Lower leg skin (tissue), 4 donors: ENCODE measurements around the gene ASPDH. TPM values are rescaled to one million over a fixed set of nuclear protein-coding genes. Genes with fewer than 3 reads are reported as not detected.

Experiments
- DNase-seq, 2 donors: peaks; one replicate each; pipeline ENCODE4 v3.0.0-alpha.2; 2019; ENCODE audit warnings: low spot score in 2 of 2
- H3K4me3 ChIP-seq: fragments of 200-600 bp; sonication (generic); 2 replicates; pipeline ENCODE4 v1.5.1; 2017; ENCODE audit warnings: mild to moderate bottlenecking, low read depth; ENCODE audit not compliant: poor library complexity, severe bottlenecking
- CTCF ChIP-seq, 3 donors: fragments of 450-650 bp; IDR thresholded peaks; one replicate each; pipeline ENCODE4 v1.5.1; 2016; ENCODE audit warnings: antibody characterized with exemption in 3 of 3, mild to moderate bottlenecking in 3 of 3, moderate library complexity in 2 of 3
- POLR2A ChIP-seq, 2 donors: fragments of 450-650 bp; IDR thresholded peaks; one replicate each; pipeline ENCODE4 v1.6.1; 2016 to 2017; ENCODE audit warnings: antibody characterized with exemption in 2 of 2, mild to moderate bottlenecking in 1 of 2, moderate library complexity in 1 of 2
- WGBS, 2 donors: methylation state at CpG; one replicate each; pipeline ENCODE4 v1.1.5; 2018; 5-methylcytosine and 5-hydroxymethylcytosine counted together
- intact Hi-C: fragments of 100-400 bp; cut with DNase I; formaldehyde crosslinking; loops from one replicate; pipeline ENCODE4 v1.15.0; 2023; ENCODE audit warnings: low total_unique reads
- total RNA-seq, 4 donors: library from RNA; depleted of rRNA; stranded (reverse); fragments of >200 nt; gene quantifications; one replicate each; pipeline ENCODE4 v1.1.0, GENCODE V29; 2016

ASPDH gene
- total RNA-seq, 4 donors from 2014 or later, result not detected

DNA sequence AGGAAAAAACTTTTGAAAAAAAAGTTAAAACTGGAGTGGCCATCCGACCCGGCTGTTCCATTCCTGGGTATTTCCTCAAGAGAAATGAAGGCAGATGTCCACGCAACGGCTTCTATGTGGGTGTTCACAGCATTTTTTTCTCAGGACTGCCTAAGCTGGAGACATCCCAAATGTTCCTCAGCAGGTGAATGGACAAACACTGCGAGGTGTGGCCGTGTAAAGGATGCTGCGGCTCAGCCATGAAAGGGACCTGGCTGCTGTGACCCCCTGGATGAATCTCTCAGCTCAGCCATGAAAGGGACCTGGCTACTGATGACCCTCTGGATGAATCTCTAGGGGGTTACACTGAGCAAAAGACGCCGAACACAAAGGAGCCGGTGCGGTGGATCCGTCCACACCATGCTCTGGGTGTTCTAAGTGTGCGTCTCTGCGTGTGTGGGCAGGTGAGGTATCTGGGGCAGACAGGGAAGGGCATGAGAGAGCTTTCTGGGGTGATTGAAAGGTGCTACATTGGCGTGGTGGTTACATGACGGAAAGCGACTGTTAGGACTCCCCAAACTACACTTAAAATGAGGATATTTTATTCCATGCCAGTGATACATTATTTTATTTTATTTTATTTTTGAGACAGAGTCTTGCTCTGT, 7.2 kb upstream of the ASPDH start:
- no peak for TF ChIP-seq CTCF (IDR thresholded peaks at IDR 0.05)
- no peak for TF ChIP-seq POLR2A (IDR thresholded peaks at IDR 0.05)
- H3K4me3 ChIP-seq, result no peak overlapping the region
- intact Hi-C loops, result no loop called here
- no peak for DNase-seq
- 80 to 83% methylated on average over 17 of the region's 17 CpGs for WGBS, 2 donors

- H3K4me3 ChIP-seq, result no peak overlapping the region
- 95 to 96% methylated on average over 39 to 40 of the region's 40 CpGs for WGBS, 2 donors
- DNase-seq, result no peak
- TF ChIP-seq CTCF (IDR thresholded peaks at IDR 0.05), result no peak
- TF ChIP-seq POLR2A (IDR thresholded peaks at IDR 0.05), result no peak
- intact Hi-C loops, result no loop called here
Measured at GRCh38 chr19:50519006-50519575, 5.4 kb upstream of the ASPDH start.

DNA sequence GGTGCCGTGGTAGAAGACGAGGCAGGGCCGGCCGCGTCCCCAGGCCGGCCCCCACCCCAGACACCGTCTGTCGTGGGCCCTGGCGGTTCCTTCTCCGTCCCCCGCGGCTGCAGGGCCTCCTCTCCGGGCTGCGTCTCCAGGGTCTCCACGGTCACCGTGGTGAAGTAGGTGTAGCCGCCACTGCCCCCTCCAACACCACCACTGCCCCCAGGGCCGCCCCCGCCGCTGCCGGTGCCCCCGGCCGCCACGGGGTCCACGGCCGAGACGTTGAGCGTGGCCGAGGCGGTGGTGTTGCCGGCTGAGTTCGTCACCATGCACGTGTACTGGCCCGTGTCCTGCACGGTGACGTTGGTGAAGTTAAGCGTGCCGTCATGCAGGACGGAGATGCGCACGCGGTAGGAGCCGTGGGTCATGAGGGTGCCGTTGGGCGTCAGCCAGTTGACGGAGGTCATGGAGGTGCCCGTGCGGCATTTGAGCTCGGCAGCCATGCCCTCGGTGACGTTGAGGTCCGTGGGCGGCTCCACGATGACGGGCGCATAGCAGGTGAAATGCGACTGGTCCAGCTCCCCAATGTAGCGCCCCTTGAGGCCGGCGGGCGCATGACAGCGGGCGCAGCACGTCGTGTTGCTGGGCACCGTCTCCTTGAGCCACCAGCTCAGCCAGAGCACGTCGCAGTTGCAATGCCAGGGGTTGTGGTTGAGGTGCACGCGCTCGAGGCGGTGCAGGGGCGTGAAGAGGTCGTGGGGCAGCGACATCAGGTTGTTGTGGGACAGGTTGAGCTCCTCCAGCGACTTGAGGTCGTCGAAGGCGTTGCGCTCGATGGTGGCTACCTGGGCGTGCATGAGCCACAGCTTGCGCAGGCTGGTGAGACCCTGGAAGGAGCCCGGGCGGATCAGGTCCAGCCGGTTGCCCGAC, 4.6 kb upstream of the ASPDH start:
- WGBS, 2 donors, result 94 to 95% methylated on average over 78 to 87 of the region's 87 CpGs
- DNase-seq, result no peak
- intact Hi-C loops, result no loop called here

GRCh38 chr19:50517704-50518075, 4.0 kb upstream of the ASPDH start:
- 96% methylated on average over 36 to 37 of the region's 37 CpGs for WGBS, 2 donors
- intact Hi-C loops, result no loop called here
- no peak for DNase-seq

More for the DNA sequence above, 4.6 kb upstream of the ASPDH start:
- no peak overlapping the region for H3K4me3 ChIP-seq
- TF ChIP-seq POLR2A (IDR thresholded peaks at IDR 0.05) (no peak), CTCF (IDR thresholded peaks at IDR 0.05) (no peak)

More at GRCh38 chr19:50517704-50518075, 4.0 kb upstream of the ASPDH start:
- TF ChIP-seq POLR2A (IDR thresholded peaks at IDR 0.05) (no peak), CTCF (IDR thresholded peaks at IDR 0.05) (no peak)
- H3K4me3 ChIP-seq, result no peak overlapping the region
